Measurements from ENCODE around the gene FGF9. TPM values are rescaled to one million over a fixed set of nuclear protein-coding genes. Genes with fewer than 3 reads are reported as not detected.

FGF9 gene
- polyA plus RNA-seq, 1 donor (not counting 4 experiments of a cell fraction or from before 2014, with no cell fraction given): not detected

DNA sequence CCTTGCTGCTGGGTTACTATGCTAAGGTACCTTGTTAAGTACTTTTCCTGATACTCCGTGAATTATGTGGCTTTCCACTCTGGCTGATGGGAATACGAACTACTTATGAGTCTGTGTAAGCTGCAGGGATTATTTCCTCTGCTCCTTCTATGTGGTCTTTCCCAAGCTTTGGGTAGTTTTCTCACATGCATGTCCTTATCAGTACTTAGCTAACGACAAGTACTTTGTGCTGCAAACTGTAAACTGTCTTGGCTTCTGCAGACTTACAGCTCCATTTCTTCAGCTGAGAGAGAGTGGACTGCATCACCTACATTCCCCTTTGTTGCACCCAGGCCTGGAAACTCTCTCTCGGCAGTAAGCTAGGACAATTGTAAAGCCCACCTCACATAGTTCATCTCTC, 76.6 kb downstream of the FGF9 start:
- Histone ChIP-seq H4K20me1 (ENCODE audit: control insufficient read depth, extremely low read depth, insufficient read depth, low read length) (no peaks in the 10 kb centered on the region), H3K4me1 (ENCODE audit: control insufficient read depth, extremely low read depth, insufficient read depth, low read length) (no peaks in the 10 kb centered on the region), H3K9me1 (ENCODE audit: control insufficient read depth, extremely low read depth, insufficient read depth, low read length) (no peaks in the 10 kb centered on the region), H3K4me3 (ENCODE audit: control insufficient read depth in 2 of 3, extremely low read depth in 1 of 3, insufficient read depth in 2 of 3, low read depth in 1 of 3, low read length in 3 of 3) (no peak overlapping the region), H3K79me2 (ENCODE audit: control insufficient read depth, insufficient read depth, low read length) (no peaks in the 10 kb centered on the region), H3K27ac (ENCODE audit: control insufficient read depth, insufficient read depth, low read length) (no peak overlapping the region), H3K9ac (ENCODE audit: control insufficient read depth, extremely low read depth, insufficient read depth, low read length) (no peak overlapping the region), H3K9me3 (ENCODE audit: control insufficient read depth, low read depth, low read length) (no peaks in the 10 kb centered on the region), H3K27me3 (ENCODE audit: control insufficient read depth, extremely low read depth, insufficient read depth, low read length) (no peaks in the 10 kb centered on the region), H3K36me3 (ENCODE audit: control insufficient read depth in 2 of 2, extremely low read depth in 1 of 2, insufficient read depth in 2 of 2, low read length in 2 of 2) (no peaks in the 10 kb centered on the region), H2AFZ (ENCODE audit: control insufficient read depth, low read length) (no peak overlapping the region), H3K4me2 (ENCODE audit: control insufficient read depth, extremely low read depth, insufficient read depth, low read depth, low read length) (no peak overlapping the region)
- FAIRE-seq (no peak), DNase-seq (ENCODE audit: low read depth, low spot score) (no peak)
- dilution Hi-C loops (cut with MboI; ENCODE audit: extremely low pct_ligation_motif_present, low sequenced_read_pairs): no loop called here
- TF ChIP-seq CTCF (optimal IDR thresholded peaks at IDR 0.05 in 1 of 3, IDR thresholded peaks at IDR 0.05 in 1 of 3, conservative IDR thresholded peaks at IDR 0.05 in 1 of 3; ENCODE audit: extremely low read depth in 1 of 3, insufficient read depth in 2 of 3, low read length in 3 of 3): no peak
- TF ChIP-seq EZH2 (IDR thresholded peaks at IDR 0.05; ENCODE audit: low read length): no peak

GRCh38 chr13:21748166-21748565, 77.3 kb downstream of the FGF9 start:
- Histone ChIP-seq H3K9me1 (ENCODE audit: control insufficient read depth, extremely low read depth, insufficient read depth, low read length) (no peaks in the 10 kb centered on the region), H3K9ac (ENCODE audit: control insufficient read depth, extremely low read depth, insufficient read depth, low read length) (no peak overlapping the region), H3K4me3 (ENCODE audit: control insufficient read depth in 2 of 3, extremely low read depth in 1 of 3, insufficient read depth in 2 of 3, low read depth in 1 of 3, low read length in 3 of 3) (no peak overlapping the region), H3K9me3 (ENCODE audit: control insufficient read depth, low read depth, low read length) (no peaks in the 10 kb centered on the region), H3K27me3 (ENCODE audit: control insufficient read depth, extremely low read depth, insufficient read depth, low read length) (no peaks in the 10 kb centered on the region), H3K27ac (ENCODE audit: control insufficient read depth, insufficient read depth, low read length) (no peak overlapping the region), H4K20me1 (ENCODE audit: control insufficient read depth, extremely low read depth, insufficient read depth, low read length) (no peaks in the 10 kb centered on the region), H3K36me3 (ENCODE audit: control insufficient read depth in 2 of 2, extremely low read depth in 1 of 2, insufficient read depth in 2 of 2, low read length in 2 of 2) (no peaks in the 10 kb centered on the region), H3K4me1 (ENCODE audit: control insufficient read depth, extremely low read depth, insufficient read depth, low read length) (no peaks in the 10 kb centered on the region), H2AFZ (ENCODE audit: control insufficient read depth, low read length) (no peak overlapping the region), H3K79me2 (ENCODE audit: control insufficient read depth, insufficient read depth, low read length) (no peaks in the 10 kb centered on the region), H3K4me2 (ENCODE audit: control insufficient read depth, extremely low read depth, insufficient read depth, low read depth, low read length) (no peak overlapping the region)
- dilution Hi-C loops (cut with MboI; ENCODE audit: extremely low pct_ligation_motif_present, low sequenced_read_pairs): no loop called here
- FAIRE-seq: no peak
- TF ChIP-seq CTCF (optimal IDR thresholded peaks at IDR 0.05 in 1 of 3, IDR thresholded peaks at IDR 0.05 in 1 of 3, conservative IDR thresholded peaks at IDR 0.05 in 1 of 3; ENCODE audit: extremely low read depth in 1 of 3, insufficient read depth in 2 of 3, low read length in 3 of 3): no peak
- no peak for TF ChIP-seq EZH2 (IDR thresholded peaks at IDR 0.05; ENCODE audit: low read length)
- DNase-seq (ENCODE audit: low read depth, low spot score): no peak
